ENCODE results near the gene ADAM10.

ADAM10 gene

GRCh38 chr15:58752716-58753115, 3.2 kb upstream of the ADAM10 start:
- no peak for DNase-seq

- peak in 1 of 2 experiments; percentile 12 for DNase-seq
These were observed 515 bp downstream of the ADAM10 start for GRCh38 chr15:58748852-58749531.

GRCh38 chr15:58748040-58748851, 1.3 kb downstream of the ADAM10 start:
- no peak for DNase-seq

- DNase-seq: no peak
These were observed 3.3 kb downstream of the ADAM10 start for GRCh38 chr15:58746174-58746573.

GRCh38 chr15:58742819-58743502, 6.5 kb downstream of the ADAM10 start:
- DNase-seq: no peak

GRCh38 chr15:58742022-58742813, 7.3 kb downstream of the ADAM10 start:
- DNase-seq: no peak

- no peak for DNase-seq
These were observed 8.5 kb downstream of the ADAM10 start for GRCh38 chr15:58741032-58741431.

GRCh38 chr15:58740436-58740835, 9.1 kb downstream of the ADAM10 start:
- no peak for DNase-seq

GRCh38 chr15:58738046-58738707, 11.3 kb downstream of the ADAM10 start:
- DNase-seq: no peak

GRCh38 chr15:58737298-58737697, 12.2 kb downstream of the ADAM10 start:
- DNase-seq: no peak

GRCh38 chr15:58736018-58736643, 13.4 kb downstream of the ADAM10 start:
- DNase-seq: no peak

GRCh38 chr15:58734859-58735258, 14.6 kb downstream of the ADAM10 start:
- no peak for DNase-seq

GRCh38 chr15:58732625-58733363, 16.7 kb downstream of the ADAM10 start:
- no peak for DNase-seq

GRCh38 chr15:58731756-58732535, 17.6 kb downstream of the ADAM10 start:
- no peak for DNase-seq

- DNase-seq: no peak
These were observed 22.6 kb downstream of the ADAM10 start for GRCh38 chr15:58726867-58727266.

GRCh38 chr15:58724466-58724865, 25.0 kb downstream of the ADAM10 start:
- DNase-seq: no peak

- DNase-seq: no peak
These were observed 32.1 kb downstream of the ADAM10 start for GRCh38 chr15:58717357-58717756.

GRCh38 chr15:58716027-58716426, 33.5 kb downstream of the ADAM10 start:
- DNase-seq: no peak

- DNase-seq: no peak
These were observed 34.1 kb downstream of the ADAM10 start for GRCh38 chr15:58715266-58715917.

GRCh38 chr15:58710701-58711100, 38.8 kb downstream of the ADAM10 start:
- no peak for DNase-seq

Data from NCI-H1930 (cell line).